ENCODE results near the gene PCSK5.

GRCh38 chr9:76227156-76227555 is 336.7 kb downstream of the PCSK5 start:
- TF ChIP-seq CTCF (IDR thresholded peaks at IDR 0.05; ENCODE audit: borderline replicate concordance, extremely low read depth, low read length, poor library complexity, severe bottlenecking) (no peak), EZH2 (IDR thresholded peaks at IDR 0.05; ENCODE audit: borderline replicate concordance, low read depth, low read length, severe bottlenecking) (no peak)

Measured in DND-41 (cell line).